IPS-18a (cell line): ENCODE results near the gene ZBTB37.
"Not testable (repeated sequence)": the region's sequence is repeated elsewhere in the genome, so short reads cannot be mapped to it uniquely, and the experiment has no call there.

ENCODE experiments used
- H3K27ac ChIP-seq: one replicate; pipeline ENCODE4 v1.5.1; 2013; ENCODE audit warnings: low read length
- H3K27me3 ChIP-seq: one replicate; pipeline ENCODE4 v1.6.1; 2013; ENCODE audit warnings: mild to moderate bottlenecking, low read length; ENCODE audit not compliant: control insufficient read depth, insufficient read depth
- H3K36me3 ChIP-seq: one replicate; pipeline ENCODE4 v1.6.1; 2013; ENCODE audit warnings: low read depth, low read length; ENCODE audit not compliant: control insufficient read depth
- H3K4me1 ChIP-seq: one replicate; pipeline ENCODE4 v1.6.1; 2013; ENCODE audit warnings: low read depth, low read length; ENCODE audit not compliant: control insufficient read depth
- H3K4me3 ChIP-seq: one replicate; pipeline ENCODE4 v1.5.1; 2013; ENCODE audit warnings: low read length
- H3K9ac ChIP-seq: one replicate; pipeline ENCODE4 v1.6.1; 2013; ENCODE audit warnings: mild to moderate bottlenecking, low read length, moderate library complexity
- H3K9me3 ChIP-seq: one replicate; pipeline ENCODE4 v1.6.1; 2013; ENCODE audit warnings: low read depth, low read length; ENCODE audit not compliant: control insufficient read depth

Gene ZBTB37

DNA sequence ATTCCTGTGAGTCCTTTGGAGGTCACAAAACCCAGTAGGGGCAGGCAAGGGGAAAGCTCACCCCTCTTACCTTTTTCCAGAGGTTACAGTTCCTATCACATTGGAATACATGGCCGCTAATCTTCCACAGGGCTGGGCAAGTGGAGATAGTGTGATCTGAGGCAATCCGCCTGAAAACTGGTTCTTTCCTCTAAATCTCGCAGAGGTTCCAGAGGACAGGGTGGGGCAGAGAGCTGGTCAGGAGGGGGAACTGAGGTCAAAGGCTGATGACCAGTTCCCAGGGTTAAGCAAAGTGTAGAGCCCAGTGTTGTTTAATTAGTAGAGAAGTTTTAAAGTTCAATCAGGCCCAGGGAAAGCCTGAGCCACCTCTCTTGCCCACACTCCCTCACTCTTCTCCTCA lies 49.0 kb downstream of the ZBTB37 start, which contains the start of gene SERPINC1:
Gene SERPINC1, minus strand, starts transcription at position 179 of the 400 bp plus-strand sequence. Its CDS starts 68 bp downstream, at position 111.
- no peaks in the 10 kb centered on the region for H3K9me3 ChIP-seq
- no peak within 1 kb of the TSS for H3K9ac ChIP-seq
- no peaks in the 10 kb centered on the region for H3K4me1 ChIP-seq
- no peaks in the 10 kb centered on the region for H3K36me3 ChIP-seq
- no peak within 1 kb of the TSS for H3K27ac ChIP-seq
- H3K4me3 ChIP-seq, result no peak within 1 kb of the TSS
- H3K27me3 ChIP-seq, result no peaks in the 10 kb centered on the region

- no peaks in the 10 kb centered on the region for H3K4me1 ChIP-seq
- H3K9me3 ChIP-seq, result no peaks in the 10 kb centered on the region
- no peaks in the 10 kb centered on the region for H3K27me3 ChIP-seq
- no peak overlapping the region for H3K27ac ChIP-seq
- H3K4me3 ChIP-seq, result no peak overlapping the region
- no peaks in the 10 kb centered on the region for H3K36me3 ChIP-seq
- H3K9ac ChIP-seq, result no peak overlapping the region
These were observed 49.7 kb downstream of the ZBTB37 start for GRCh38 chr1:173917635-173918493.

DNA sequence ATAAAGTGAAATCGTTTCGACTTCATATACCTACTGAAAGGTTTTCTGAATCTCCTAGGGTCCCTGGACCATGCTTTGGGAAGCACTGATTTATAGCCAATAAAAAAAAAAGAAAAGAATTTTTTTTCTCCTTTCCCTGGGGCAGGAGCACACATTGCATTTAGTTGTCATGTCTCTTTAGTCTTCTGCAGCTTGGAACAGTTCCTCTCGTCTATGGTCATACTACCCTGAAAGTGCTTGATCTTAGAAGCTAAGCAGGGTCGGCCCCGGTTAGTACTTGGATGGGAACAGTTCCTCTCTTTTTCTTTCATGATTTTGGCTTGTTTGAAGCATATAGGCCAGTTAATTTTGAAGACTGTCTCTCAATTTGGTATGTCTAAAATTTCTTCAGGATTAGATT lies 52.7 kb downstream of the ZBTB37 start:
- Histone ChIP-seq H3K9ac (no peak overlapping the region), H3K27me3 (no peaks in the 10 kb centered on the region), H3K4me1 (no peaks in the 10 kb centered on the region), H3K27ac (no peak overlapping the region), H3K36me3 (no peaks in the 10 kb centered on the region), H3K4me3 (no peak overlapping the region), H3K9me3 (no peaks in the 10 kb centered on the region)

DNA sequence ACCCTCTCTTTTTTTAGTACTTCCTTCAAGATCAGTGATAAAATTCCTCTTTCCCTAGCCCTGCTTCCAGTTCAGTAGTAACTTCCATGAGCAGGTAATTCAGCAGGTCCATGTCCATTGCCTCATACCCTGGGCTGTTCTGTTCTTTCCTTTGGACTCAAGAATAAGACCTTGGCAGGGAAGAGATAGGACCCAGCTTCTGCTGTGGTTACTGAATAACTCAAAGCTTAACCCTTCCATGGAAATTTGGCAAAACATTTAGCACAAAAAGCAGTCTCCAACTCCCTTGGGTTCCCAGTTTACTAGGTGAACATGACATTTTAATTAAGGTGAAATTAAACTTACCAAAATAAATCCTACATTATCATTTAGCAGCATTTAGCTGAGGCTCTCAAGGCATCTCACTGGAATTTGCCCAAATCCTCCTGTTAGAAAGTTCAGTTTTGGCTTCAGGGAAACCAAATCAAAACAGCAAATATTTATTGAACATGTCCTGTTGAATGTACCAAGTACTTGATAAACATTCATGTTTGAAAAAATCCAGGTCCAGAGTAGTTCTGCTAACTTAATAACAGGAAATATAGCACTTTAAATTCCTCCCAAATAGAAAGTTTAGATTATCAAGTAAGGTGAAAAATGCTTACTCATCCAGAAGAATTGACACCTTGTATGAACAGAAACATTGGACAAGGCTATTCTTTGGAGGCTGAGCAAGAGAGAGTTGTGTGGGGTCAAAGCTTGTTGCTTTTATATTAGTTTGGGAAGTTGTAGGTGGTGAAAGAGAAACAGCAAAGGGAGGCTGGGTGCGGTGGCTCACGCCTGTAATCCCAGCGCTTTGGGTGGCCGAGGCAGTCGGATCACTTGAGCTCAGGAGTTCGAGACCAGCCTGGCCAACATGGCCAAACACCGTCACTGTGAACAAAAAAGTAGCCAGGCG lies 57.4 kb downstream of the ZBTB37 start:
- Histone ChIP-seq H3K9me3 (no peaks in the 10 kb centered on the region), H3K4me1 (no peaks in the 10 kb centered on the region), H3K27me3 (no peaks in the 10 kb centered on the region), H3K9ac (no peak overlapping the region), H3K27ac (no peak overlapping the region), H3K4me3 (no peak overlapping the region), H3K36me3 (no peaks in the 10 kb centered on the region)

- not testable (repeated sequence) for H3K36me3 ChIP-seq, H3K27me3 ChIP-seq, H3K27ac ChIP-seq, H3K4me3 ChIP-seq, H3K9ac ChIP-seq, H3K9me3 ChIP-seq, H3K4me1 ChIP-seq
These were observed 62.4 kb downstream of the ZBTB37 start for GRCh38 chr1:173930541-173930940.

DNA sequence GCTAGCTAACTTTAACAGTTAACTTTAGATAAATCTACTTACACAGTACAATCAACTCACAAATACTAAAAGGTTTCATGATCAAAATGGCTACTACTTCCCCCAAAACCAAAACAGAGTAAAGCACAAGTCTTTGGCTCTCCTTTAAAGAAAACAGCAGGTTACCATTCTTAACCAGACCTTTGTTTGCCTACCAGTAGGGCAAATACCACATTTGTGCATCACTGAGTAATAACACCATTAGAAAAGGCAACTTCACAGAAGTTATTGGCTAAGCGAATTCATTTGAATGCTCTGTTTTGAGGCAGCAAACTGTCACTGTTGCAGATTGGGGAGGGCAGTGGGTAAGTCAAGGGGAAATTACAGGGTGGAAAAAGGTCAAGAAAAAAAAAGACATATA lies 66.3 kb downstream of the ZBTB37 start:
- H3K9me3 ChIP-seq, result no peaks in the 10 kb centered on the region
- H3K27me3 ChIP-seq, result no peaks in the 10 kb centered on the region
- H3K4me1 ChIP-seq, result peaks cover 5% of the 10 kb centered on the region
- H3K9ac ChIP-seq, result no peak overlapping the region
- H3K36me3 ChIP-seq, result peaks cover 31% of the 10 kb centered on the region
- no peak overlapping the region for H3K27ac ChIP-seq
- H3K4me3 ChIP-seq, result no peak overlapping the region

- Histone ChIP-seq H3K27me3 (no peaks in the 10 kb centered on the region), H3K4me1 (peaks cover 5% of the 10 kb centered on the region), H3K9ac (no peak overlapping the region), H3K36me3 (peaks cover 47% of the 10 kb centered on the region), H3K9me3 (no peaks in the 10 kb centered on the region), H3K4me3 (no peak overlapping the region), H3K27ac (no peak overlapping the region)
These were observed 68.9 kb downstream of the ZBTB37 start for GRCh38 chr1:173937062-173937461.

- H3K4me3 ChIP-seq, result no peak overlapping the region
- H3K9me3 ChIP-seq, result no peaks in the 10 kb centered on the region
- H3K27ac ChIP-seq, result no peak overlapping the region
- no peaks in the 10 kb centered on the region for H3K4me1 ChIP-seq
- H3K36me3 ChIP-seq, result peaks cover 60% of the 10 kb centered on the region
- H3K27me3 ChIP-seq, result no peaks in the 10 kb centered on the region
- no peak overlapping the region for H3K9ac ChIP-seq
These were observed 78.3 kb downstream of the ZBTB37 start for GRCh38 chr1:173946380-173946921.

DNA sequence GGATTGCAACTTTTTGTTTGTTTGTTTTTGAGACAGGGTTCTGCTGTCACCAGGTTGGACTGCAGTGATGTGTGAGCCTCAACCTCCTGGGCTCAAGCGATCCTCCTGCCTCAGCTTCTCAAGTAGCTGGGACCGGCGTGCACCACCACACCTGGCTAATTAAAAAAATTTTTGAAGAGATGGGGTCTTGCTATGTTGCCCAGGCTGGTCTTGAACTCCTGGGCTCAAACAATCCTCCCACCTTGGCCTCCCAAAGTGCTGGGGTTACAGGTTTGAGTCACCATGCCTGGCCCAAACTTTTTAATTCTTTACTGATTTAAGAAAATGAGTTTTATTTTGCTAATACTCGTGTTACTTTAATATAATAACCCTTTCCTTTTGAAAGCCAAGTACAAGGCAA lies 80.4 kb downstream of the ZBTB37 start:
- H3K27ac ChIP-seq, result no peak overlapping the region
- peaks cover 58% of the 10 kb centered on the region for H3K36me3 ChIP-seq
- H3K27me3 ChIP-seq, result no peaks in the 10 kb centered on the region
- H3K9ac ChIP-seq, result no peak overlapping the region
- no peak overlapping the region for H3K4me3 ChIP-seq
- no peaks in the 10 kb centered on the region for H3K9me3 ChIP-seq
- H3K4me1 ChIP-seq, result no peaks in the 10 kb centered on the region
